H4 (cell line): ENCODE data around the gene DAO. TPM values are rescaled to one million over a fixed set of nuclear protein-coding genes. Genes with fewer than 3 reads are reported as not detected.

ENCODE experiments used
- DNase-seq: peaks from one replicate; pipeline ENCODE4 v3.0.0-alpha.2; 2015; ENCODE audit warnings: low spot score
- total RNA-seq: library from RNA; depleted of rRNA; stranded (reverse); fragments of >200 nt; shearing (Covaris generic); gene quantifications from 2 replicates; pipeline ENCODE4 v1.2.3, GENCODE V29; 2014; rRNA removed

Gene DAO
- total RNA-seq, 1 experiment from 2014 or later = not detected

GRCh38 chr12:108918960-108919642 lies 39.2 kb downstream of the DAO start:
- DNase-seq = no peak

- DNase-seq = no peak
These were observed 42.1 kb downstream of the DAO start for GRCh38 chr12:108921946-108922345.

- no peak for DNase-seq
These were observed 43.0 kb downstream of the DAO start for GRCh38 chr12:108922918-108923317.

- no peak for DNase-seq
These were observed 48.8 kb downstream of the DAO start for GRCh38 chr12:108928695-108929094.

GRCh38 chr12:108930155-108930554 lies 50.3 kb downstream of the DAO start:
- DNase-seq = no peak

- no peak for DNase-seq
These were observed 50.9 kb downstream of the DAO start for GRCh38 chr12:108930756-108931155.

- DNase-seq = no peak
These were observed 54.1 kb downstream of the DAO start for GRCh38 chr12:108933949-108934348.

- no peak for DNase-seq
These were observed 55.4 kb downstream of the DAO start for GRCh38 chr12:108935159-108935763.

- DNase-seq = no peak
These were observed 58.5 kb downstream of the DAO start for GRCh38 chr12:108938247-108938924.

GRCh38 chr12:108939594-108939993 lies 59.7 kb downstream of the DAO start:
- peak; percentile 26 for DNase-seq

- no peak for DNase-seq
These were observed 60.2 kb downstream of the DAO start for GRCh38 chr12:108940138-108940537.

- DNase-seq = no peak
These were observed 67.2 kb downstream of the DAO start for GRCh38 chr12:108947097-108947496.

- no peak for DNase-seq
These were observed 68.5 kb downstream of the DAO start for GRCh38 chr12:108948367-108948766.

- DNase-seq = no peak
These were observed 70.1 kb downstream of the DAO start for GRCh38 chr12:108949976-108950375.

Other genes starting within 250 kb of the DAO start
- gene SELPLG, start 246.2 kb upstream of the DAO start, total RNA-seq = 2.8 and 3.4 TPM in 2 replicates
- 49.5 and 57.7 TPM in 2 replicates for gene CORO1C, start 148.6 kb upstream of the DAO start, total RNA-seq
- gene SSH1, start 22.5 kb upstream of the DAO start, total RNA-seq = 6.8 and 7.9 TPM in 2 replicates
- gene SVOP, start 141.0 kb downstream of the DAO start, total RNA-seq = not detected in 2 replicates
- 10.2 and 11.7 TPM in 2 replicates for gene USP30, start 172.5 kb downstream of the DAO start, total RNA-seq
- 18.1 and 19.5 TPM in 2 replicates for gene ALKBH2, start 213.4 kb downstream of the DAO start, total RNA-seq
- 57.7 and 58.0 TPM in 2 replicates for gene UNG, start 217.5 kb downstream of the DAO start, total RNA-seq
- gene ACACB, start 236.5 kb downstream of the DAO start, total RNA-seq = 1.6 and 2.2 TPM in 2 replicates